Ovary (tissue), 3 donors: ENCODE results near the gene SERBP1.

Source experiments
- CTCF ChIP-seq, 3 donors: fragments of 450-650 bp in 2 of 3; fragments of 200-600 bp in 1 of 3; IDR thresholded peaks; one replicate each; pipeline versions ENCODE4 v1.5.1 to v1.8.0; 2016 to 2022; ENCODE audit warnings: antibody characterized with exemption in 3 of 3, mild to moderate bottlenecking in 1 of 3
- POLR2A ChIP-seq: fragments of 450-650 bp; IDR thresholded peaks from one replicate; pipeline ENCODE4 v1.6.1; 2017; ENCODE audit warnings: antibody characterized with exemption, mild to moderate bottlenecking, moderate library complexity
- donor health status: DM: no; HTN: no; CAD: no.

GRCh38 chr1:67441739-67442281 lies 11.6 kb upstream of the SERBP1 start:
- no peak for TF ChIP-seq POLR2A
- no peak for TF ChIP-seq CTCF (IDR thresholded peaks at IDR 0.05)
